ENCODE measurements around the gene EFNA5. TPM values are rescaled to one million over a fixed set of nuclear protein-coding genes. Genes with fewer than 3 reads are reported as not detected.

The EFNA5 gene
- total and polyA plus RNA-seq, 2 of the 8 experiments (the other 6 are each of a cell fraction or from before 2014, with no cell fraction given), result 9.6 to 21.8 TPM

DNA sequence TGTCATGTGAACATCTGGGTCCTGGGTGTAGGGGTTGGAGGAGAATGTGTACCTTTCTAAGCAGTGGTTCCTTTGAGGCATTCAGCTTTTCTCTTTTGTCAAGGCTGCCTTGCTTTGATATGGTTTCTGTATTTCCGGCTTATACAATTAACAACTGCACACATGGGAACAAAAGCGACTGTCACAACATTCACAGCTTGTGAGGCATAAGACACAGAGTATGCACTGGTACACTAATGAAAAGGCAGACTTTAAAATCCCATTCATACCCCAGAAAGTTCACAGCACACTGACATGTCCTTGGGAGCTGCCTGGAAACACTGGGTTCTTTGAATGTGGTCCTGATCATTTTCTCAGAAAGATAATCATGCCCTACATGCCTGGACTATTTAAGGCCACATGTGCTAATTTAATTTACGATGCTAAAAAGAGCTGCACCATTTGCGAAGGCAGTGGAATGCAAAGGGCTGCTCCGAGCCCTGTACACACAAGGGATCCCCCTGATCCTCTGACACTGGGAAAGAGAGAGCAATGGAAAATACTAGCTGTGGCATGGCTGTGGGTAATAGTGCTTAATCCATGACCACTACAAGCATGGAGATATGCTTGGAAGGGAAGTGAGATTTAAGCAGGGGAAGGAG lies 131.8 kb downstream of the EFNA5 start:
- peak overlapping the region; percentile 27; the same call in 1 of the 2 replicates for H2BK20ac ChIP-seq (ENCODE audit: low read length)
- no peak for FAIRE-seq
- H2BK5ac ChIP-seq (ENCODE audit: low read depth, low read length), result no peak overlapping the region
- no peak overlapping the region for H3K56ac ChIP-seq (replicated peaks; ENCODE audit: insufficient read length, low read depth, low read length)
- no peaks in the 10 kb centered on the region; the same call in 1 of the 2 replicates for H3K79me1 ChIP-seq (ENCODE audit: low read depth, low read length)
- DNase-seq (ENCODE audit: low read depth in 1 of 2, low spot score in 2 of 2), result no peak
- H3K23me2 ChIP-seq (ENCODE audit: low read depth, low read length), result no peaks in the 10 kb centered on the region
- H4K8ac ChIP-seq (ENCODE audit: extremely low read depth, insufficient read depth, low read length), result no peak overlapping the region
- no peak overlapping the region for H3K18ac ChIP-seq (ENCODE audit: extremely low read depth, low read length)
- CTCF ChIA-PET (ENCODE audit: partially characterized antibody), result interaction anchor here (0.6 to 2.1 kb wide), 4 partner anchors 32 to 806 kb away, joined by 3 to 8 read pairs (median 3); no protein-coding TSS in a partner anchor
- H3K4me3 ChIP-seq (ENCODE audit: extremely low read depth in 1 of 4, insufficient read depth in 2 of 4, low read depth in 3 of 4, low read length in 4 of 4), result no peak overlapping the region
- no peak for TF ChIP-seq KDM1A (IDR thresholded peaks at IDR 0.05; ENCODE audit: borderline replicate concordance, low read length)
- no peak for TF ChIP-seq KDM5A (IDR thresholded peaks at IDR 0.05; ENCODE audit: low read length)
- no peak for TF ChIP-seq CBX5 (IDR thresholded peaks at IDR 0.05; ENCODE audit: low read depth, low read length)
- TF ChIP-seq RXRA (IDR thresholded peaks at IDR 0.05; ENCODE audit: insufficient read depth, low read depth, low read length), result no peak
- no peak for TF ChIP-seq SUZ12 (IDR thresholded peaks at IDR 0.05; ENCODE audit: low read length)
- no peak for TF ChIP-seq TAF1 (IDR thresholded peaks at IDR 0.05; ENCODE audit: low read depth, low read length)
- TF ChIP-seq, protein P1, sequence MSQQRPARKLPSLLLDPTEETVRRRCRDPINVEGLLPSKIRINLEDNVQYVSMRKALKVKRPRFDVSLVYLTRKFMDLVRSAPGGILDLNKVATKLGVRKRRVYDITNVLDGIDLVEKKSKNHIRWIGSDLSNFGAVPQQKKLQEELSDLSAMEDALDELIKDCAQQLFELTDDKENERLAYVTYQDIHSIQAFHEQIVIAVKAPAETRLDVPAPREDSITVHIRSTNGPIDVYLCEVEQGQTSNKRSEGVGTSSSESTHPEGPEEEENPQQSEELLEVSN (IDR thresholded peaks at IDR 0.05), result no peak
- TF ChIP-seq HDAC6 (IDR thresholded peaks at IDR 0.05; ENCODE audit: low read depth, low read length), result no peak
- no peak for TF ChIP-seq CBX8 (IDR thresholded peaks at IDR 0.05; ENCODE audit: borderline replicate concordance, low read depth, low read length)
- TF ChIP-seq ASH2L (IDR thresholded peaks at IDR 0.05; ENCODE audit: low read length), result no peak
- TF ChIP-seq CTBP2 (IDR thresholded peaks at IDR 0.05; ENCODE audit: borderline replicate concordance, insufficient read depth, insufficient read length, low read length), result no peak
- TF ChIP-seq FOSL1 (IDR thresholded peaks at IDR 0.05; ENCODE audit: insufficient read depth, low read depth, low read length), result no peak
- H3K27ac ChIP-seq (ENCODE audit: low read depth, low read length), result no peak overlapping the region
- no peak overlapping the region for H2BK15ac ChIP-seq (ENCODE audit: low read length)
- H4K5ac ChIP-seq (ENCODE audit: insufficient read length, low read depth, low read length), result no peak overlapping the region
- H3K9ac ChIP-seq (replicated peaks in 1 of 4; ENCODE audit: extremely low read depth in 1 of 4, low read depth in 3 of 4, low read length in 3 of 4), result no peak overlapping the region
- no peak overlapping the region for H2AFZ ChIP-seq (ENCODE audit: low read length)
- H3K9me3 ChIP-seq (ENCODE audit: insufficient read depth in 2 of 2, low read depth in 1 of 2, low read length in 1 of 2), result no peaks in the 10 kb centered on the region
- peaks cover 0 to 7% (median 3%) of the 10 kb centered on the region in 4 experiments; a peak in 2 of 7 replicates for H3K4me1 ChIP-seq (replicated peaks in 1 of 4; ENCODE audit: control insufficient read depth in 3 of 4, insufficient read depth in 4 of 4, low read length in 3 of 4)
- H3K4me2 ChIP-seq (ENCODE audit: insufficient read depth in 1 of 2, low read depth in 2 of 2, low read length in 2 of 2), result no peak overlapping the region
- POLR2A ChIA-PET (ENCODE audit: partially characterized antibody), result no interaction called here
- WGBS, 2 experiments (ENCODE audit: extremely low coverage in 1 of 2, insufficient coverage in 1 of 2, insufficient read length in 1 of 2, insufficient replicate concordance in 2 of 2, low coverage in 1 of 2, low lambda C conversion rate in 2 of 2, missing lambda C conversion rate in 1 of 2), result 92% methylated on average over 5 of the region's 5 CpGs; no CpG with 5 or more reads in 1 of the 2 experiments
- no peaks in the 10 kb centered on the region for H3K27me3 ChIP-seq (replicated peaks in 1 of 4; ENCODE audit: control insufficient read depth in 3 of 4, extremely low read depth in 1 of 4, insufficient read depth in 3 of 4, low read length in 3 of 4)
- no peak overlapping the region for H3K4ac ChIP-seq (replicated peaks; ENCODE audit: insufficient read length, low read depth, low read length)
- no peak overlapping the region for H3K23ac ChIP-seq (ENCODE audit: insufficient read length)
- no peaks in the 10 kb centered on the region for H4K20me1 ChIP-seq (replicated peaks in 1 of 2; ENCODE audit: control insufficient read depth in 1 of 2, insufficient read depth in 2 of 2, low read length in 2 of 2)
- no peak overlapping the region for H3K14ac ChIP-seq (ENCODE audit: insufficient read length)
- H2BK12ac ChIP-seq (ENCODE audit: low read depth, low read length), result no peak overlapping the region
- peak overlapping the region; percentile 22 for H4K91ac ChIP-seq (replicated peaks; ENCODE audit: insufficient read length, low read length)
- no peak overlapping the region for H2BK120ac ChIP-seq (replicated peaks; ENCODE audit: low read depth, low read length)
- H3K36me3 ChIP-seq (ENCODE audit: control insufficient read depth in 2 of 4, insufficient read depth in 4 of 4, low read length in 3 of 4), result no peaks in the 10 kb centered on the region
- no peaks in the 10 kb centered on the region for H3K79me2 ChIP-seq (ENCODE audit: control insufficient read depth in 1 of 2, insufficient read depth in 2 of 2, low read length in 2 of 2)
- H2AK5ac ChIP-seq (ENCODE audit: low read depth, low read length), result no peak overlapping the region

Measured in H1 (cell line).